Caki2 (cell line): ENCODE results near the gene EIF6. TPM values are rescaled to one million over a fixed set of nuclear protein-coding genes. Genes with fewer than 3 reads are reported as not detected.
"Not testable (repeated sequence)": the region's sequence is repeated elsewhere in the genome, so short reads cannot be mapped to it uniquely, and the experiment has no call there.

Experiments used
- DNase-seq: peaks from one replicate; pipeline ENCODE4 v3.0.0-alpha.2; 2015; ENCODE audit warnings: low read depth
- in situ Hi-C: cut with HindIII; loops from 2 replicates; pipeline ENCODE4 v1.10.0; 2016; ENCODE audit warnings: low sequenced_read_pairs, low pct_unique_long_range_greater_than_20kb, mixed read lengths
- total RNA-seq: library from RNA; depleted of rRNA; stranded (reverse); fragments of >200 nt; shearing (Covaris generic); gene quantifications from 2 replicates; pipeline ENCODE4 v1.2.3, GENCODE V29; 2014; ENCODE audit warnings: low replicate concordance

Gene EIF6
- total RNA-seq, 1 experiment from 2014 or later, result 355 TPM

DNA sequence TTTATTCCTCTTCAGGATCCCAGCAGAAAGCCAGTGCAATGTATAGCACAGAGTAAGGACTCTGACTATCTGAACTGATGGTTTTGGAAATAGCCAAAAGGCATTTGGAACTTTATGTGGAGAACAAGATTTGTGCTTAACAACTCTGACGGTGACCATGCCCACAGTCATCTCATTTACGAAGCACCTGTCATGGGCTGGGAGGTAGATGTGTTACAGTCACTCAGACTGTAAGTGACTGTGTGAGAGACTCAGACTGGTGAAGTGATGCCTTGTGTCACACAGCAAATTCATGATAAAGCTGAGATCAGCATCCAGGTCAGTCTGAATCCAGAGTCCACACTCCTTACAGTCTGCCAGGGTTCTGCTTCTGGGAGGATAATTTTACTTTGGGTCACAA lies 31.5 kb upstream of the EIF6 start:
- in situ Hi-C loops, result no loop called here
- no peak for DNase-seq

DNA sequence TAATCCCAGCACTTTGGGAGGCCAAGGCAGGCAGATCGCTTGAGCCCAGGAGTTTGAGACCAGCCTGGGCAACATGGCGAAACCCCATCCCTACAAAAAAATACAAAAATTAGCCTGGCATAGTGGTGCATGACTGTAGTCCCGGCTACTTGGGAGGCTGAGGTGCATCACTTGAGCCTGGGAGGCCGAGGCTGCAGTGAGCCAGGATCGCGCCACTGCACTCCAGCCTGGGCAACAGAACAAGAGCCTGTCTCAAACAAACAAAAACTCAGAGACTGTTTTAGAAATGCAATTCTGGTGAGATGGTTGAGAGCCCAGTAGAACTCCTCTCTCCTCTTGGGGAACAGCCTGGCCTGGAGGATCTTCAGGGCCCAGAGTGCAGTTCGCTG lies 31.1 kb upstream of the EIF6 start:
- DNase-seq, in situ Hi-C loops: not testable (repeated sequence)

DNA sequence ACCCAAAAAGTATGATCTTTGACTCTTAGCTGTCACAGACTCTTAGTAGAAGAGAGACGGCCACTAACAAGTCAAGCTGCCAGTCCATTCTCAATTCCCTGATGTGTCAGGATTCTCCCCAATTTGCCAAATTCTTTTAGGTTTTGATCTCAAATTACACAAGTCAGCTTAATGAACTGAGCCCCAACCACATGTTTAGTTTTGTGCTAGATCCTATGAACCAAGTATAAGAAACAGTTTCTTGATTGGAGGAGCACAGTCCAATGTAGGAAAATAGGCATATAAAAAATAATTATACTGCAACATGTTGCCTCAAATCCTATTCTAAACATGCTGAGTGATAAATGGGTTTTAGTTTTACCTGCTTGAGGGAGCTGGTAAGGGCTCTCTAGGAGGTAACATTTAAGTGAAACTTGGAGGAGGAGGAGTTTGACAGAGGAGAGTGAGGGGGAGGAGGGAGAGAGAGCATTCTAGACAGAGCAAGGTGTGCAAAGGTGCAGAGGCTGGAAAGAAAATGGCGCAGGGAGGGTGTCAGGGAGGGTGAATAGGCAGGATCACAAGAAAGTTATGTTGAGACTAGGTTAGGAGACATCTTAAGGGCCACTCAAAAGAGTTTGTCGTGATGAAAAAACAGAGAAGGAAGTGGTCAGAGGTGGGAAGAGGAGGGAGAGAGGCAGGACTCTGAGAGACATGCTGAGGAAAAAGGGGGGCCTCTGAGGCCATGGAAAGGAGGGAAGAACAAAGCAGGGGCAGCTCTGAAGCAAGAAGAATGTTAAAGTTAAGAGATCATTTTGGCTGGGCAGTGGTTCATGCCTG lies 30.5 kb upstream of the EIF6 start:
- in situ Hi-C loops, result no loop called here

DNA sequence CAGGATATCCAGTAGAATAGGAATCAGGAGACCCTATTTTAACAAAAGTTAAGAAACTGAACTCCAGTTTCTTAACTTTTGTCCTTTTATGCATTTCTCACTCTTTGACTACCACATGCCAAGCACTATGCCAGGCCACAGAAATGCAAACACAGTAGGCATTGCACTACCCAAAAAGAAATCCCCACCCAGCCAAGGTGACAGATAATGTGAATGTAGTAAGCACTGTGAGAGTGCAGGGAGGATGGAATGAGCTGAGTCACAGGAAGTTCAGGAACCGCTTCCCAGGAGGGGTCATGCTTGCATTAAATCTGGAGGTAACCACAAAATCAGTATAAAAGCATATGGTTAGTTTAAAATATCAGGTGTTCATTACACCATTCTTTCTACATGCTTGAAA lies 27.7 kb upstream of the EIF6 start:
- DNase-seq, result peak; percentile 81
- in situ Hi-C loops, result no loop called here

More for the DNA sequence above, 30.5 kb upstream of the EIF6 start:
- no peak for DNase-seq

DNA sequence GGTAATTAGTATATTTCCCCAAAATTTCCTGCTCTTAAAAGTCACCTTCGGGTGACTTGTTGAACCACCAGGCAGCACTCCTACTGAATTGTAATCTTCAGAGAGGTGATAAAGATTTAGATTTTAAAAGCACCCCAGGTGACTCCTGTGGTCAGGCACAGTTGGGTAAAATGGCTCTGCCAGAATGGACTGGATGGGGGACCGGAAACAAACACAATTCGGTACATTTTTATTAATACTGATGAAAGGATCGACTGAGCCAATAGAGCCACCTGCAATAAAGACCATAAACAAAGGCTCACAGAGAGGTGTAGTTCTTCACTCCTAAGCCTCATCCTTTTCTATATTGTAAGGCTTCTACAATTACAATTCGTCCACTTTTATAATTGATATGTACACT lies 27.2 kb upstream of the EIF6 start:
- no peak for DNase-seq
- in situ Hi-C loops, result no loop called here

DNA sequence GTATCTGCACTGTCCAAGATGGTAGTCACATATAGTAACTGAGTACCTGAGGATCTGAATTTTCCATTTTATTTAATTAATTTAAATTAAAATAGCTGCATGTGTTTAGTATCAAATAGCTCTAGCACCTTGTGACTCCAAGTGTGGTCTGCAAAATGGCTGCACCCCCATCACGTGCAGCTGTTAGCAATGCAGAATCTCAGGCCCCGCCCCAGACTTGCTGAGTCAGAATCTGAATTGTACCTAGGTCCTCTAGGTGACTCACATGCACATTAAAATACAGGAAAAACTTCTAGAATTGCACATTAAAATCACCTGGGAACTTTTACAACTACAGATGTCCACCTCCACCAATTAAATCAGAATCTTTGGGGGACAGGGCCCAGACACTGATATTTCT lies 26.8 kb upstream of the EIF6 start:
- DNase-seq, result peak; percentile 69
- in situ Hi-C loops, result no loop called here

DNA sequence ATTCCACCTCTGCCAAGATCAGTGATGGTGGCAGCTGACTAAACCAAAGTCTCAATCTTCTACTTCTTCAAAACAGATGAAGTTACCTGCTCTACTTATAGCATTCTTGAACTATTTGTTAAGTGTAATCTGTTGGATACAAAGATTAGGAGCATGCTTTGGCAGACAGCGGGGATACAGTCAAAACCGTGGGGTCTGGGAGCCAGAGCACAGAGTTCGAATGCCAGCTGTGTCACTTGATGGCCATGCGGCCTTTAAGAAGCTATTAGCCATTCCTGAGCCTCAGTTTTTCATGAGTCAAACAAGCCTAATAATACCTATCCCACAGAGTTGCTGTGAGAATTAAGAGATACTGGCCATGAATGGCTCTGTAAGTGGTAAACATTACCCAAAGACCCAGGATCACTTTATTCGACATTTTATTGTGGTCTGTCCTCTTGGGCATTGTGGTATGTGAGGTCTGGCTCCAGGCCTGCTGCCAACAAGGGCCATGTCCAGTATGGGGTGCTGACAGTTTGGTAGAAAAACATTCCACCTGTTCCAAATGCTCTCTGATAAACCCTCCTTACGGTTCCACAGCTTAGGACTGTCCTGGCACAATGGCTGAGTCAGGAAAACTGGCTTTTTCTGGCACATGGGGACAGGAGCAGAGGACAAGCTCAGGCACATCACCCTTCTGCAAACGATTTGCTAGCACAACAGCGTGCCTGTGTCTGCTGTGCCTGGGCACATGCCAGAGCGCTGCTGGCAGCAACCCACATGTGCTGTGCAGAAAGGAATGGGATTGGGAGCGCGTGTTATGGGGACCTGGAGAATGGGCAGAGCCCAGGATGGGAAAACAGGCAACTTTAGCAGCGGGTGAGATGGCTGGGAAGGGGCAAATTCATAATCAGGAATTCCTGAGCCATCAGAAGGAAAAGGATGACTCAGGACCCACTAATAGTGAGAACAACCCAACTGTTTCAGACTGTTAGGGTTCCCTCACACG lies 23.4 kb upstream of the EIF6 start:
- in situ Hi-C loops, result no loop called here

DNA sequence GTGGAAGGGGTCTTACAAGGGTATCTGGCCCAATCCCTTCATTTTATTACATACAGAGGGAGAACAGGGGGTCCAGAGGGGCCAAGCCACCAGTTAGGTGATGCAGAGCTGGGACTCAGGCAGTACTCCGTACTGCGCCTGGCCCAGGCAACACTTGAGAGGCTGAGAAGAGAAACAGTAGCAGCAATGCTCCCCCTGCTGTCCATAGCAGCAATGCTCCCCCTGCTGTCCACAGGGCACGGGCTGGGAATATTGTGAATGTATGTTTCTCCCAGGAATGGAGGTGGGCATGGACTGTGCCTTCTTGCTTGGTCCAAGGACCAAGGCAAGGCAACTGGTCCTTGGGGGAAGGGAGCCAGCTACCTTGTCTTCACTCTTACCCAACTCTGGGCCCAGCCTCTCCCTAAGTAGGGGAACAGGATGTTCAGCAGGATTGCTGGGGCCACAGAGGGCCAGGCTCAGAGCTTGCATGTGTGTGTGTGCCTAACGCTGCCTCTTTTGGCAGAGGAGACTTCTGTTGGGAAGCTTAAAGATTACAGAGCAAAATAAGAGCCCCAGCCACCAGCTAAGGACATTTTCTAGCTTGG lies 22.5 kb upstream of the EIF6 start:
- DNase-seq, result peak; percentile 66
- in situ Hi-C loops, result no loop called here

More for the DNA sequence above, 23.4 kb upstream of the EIF6 start:
- peak; percentile 78 for DNase-seq

DNA sequence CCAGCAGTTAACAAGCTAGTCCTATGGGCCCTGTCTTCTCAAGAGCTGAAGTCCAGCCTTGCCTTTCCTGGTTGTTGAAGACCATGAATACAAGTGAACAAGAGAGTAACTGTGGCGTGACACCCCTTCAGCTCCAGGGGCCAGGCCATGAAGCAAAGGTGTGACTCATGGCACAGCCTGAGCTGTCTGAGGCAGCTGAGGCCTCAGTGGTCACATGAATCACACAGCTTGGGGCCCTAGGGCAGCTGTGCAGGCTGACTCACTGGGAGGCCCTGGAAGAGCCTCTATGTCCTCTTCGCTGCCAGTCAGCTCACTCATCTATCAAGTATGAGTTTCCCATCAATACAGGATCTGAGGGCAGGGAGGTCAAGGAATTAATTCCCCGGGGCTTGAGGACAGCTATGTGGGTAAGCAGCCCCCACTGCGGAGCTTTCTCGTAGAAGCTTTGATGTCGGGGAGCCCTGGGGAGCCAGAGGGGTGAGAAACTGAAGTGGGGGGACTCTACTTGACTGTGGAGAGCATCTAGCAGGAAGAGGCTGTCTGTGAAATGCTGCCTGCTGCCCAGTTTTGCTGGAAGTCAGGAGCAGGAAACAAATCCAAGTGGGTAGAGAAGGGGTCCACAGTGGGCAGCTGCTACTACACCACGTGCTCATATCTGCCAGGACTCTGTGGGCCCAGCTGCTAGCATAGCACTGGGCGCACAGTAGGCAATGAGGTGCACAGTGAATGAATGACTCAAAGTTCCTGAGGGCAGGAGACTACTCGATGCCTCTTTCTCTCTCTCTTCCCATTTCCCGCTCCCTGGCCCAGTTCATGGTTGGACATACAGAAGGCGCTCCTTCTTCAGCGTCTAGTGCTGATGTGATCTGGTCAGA lies 21.3 kb upstream of the EIF6 start:
- in situ Hi-C loops, result no loop called here
- peak; percentile 97 for DNase-seq

DNA sequence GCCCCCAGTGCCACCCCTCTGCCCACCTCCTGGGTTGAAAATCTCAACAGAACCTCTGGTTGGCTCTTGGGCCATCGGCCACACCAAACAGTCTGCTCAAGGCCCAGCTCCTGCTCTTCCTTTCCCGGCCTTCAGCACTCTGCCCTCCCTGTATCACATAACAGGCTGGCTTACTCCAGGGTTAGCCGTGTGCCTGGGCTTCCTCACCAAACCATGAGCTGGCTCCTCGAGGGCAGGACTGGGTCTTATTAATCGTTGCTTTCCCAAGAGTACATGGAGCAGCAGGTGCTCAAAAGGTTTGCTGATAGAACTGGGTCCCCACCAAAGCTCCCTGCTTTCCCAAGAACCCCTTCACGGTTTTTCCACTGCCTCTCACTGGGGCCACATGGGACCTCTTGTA lies 20.4 kb upstream of the EIF6 start:
- in situ Hi-C loops, result no loop called here
- no peak for DNase-seq

DNA sequence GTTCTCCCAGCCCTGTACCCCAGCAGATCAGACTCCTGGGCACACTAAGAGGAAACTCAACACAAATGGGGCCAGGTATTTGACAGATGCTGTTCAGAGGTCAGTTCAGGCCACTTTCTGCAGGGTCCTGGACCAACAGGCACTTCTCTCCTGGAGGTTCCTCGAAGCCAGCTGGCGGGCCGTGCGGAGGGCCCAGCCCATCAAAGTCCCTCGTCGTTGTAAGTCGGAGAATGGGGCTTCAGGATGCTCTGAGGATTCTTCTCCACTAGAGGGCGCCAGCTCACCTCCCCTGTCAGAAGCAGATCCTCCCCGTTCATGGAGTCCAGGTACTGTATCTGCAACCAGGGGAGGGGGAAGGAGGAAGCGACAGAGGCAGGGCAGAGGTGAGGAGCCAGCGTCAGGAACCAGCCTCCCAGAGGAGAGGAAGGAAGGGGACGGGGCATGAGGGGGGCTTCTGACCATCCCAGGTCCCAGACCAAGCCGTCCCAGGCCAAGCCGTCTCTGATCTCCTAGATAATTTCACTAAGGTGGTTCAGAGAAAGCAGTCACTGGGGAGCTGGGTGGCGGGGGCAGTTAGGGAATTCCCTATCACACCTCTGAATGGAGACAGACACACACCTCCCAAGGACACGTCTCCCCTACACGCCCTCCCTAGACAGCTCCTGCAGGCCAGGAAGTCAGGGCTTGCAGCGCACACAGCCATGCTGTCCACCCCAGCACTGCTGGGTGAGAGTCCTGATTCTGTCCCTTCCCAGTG lies 19.3 kb upstream of the EIF6 start:
- in situ Hi-C loops, result no loop called here

DNA sequence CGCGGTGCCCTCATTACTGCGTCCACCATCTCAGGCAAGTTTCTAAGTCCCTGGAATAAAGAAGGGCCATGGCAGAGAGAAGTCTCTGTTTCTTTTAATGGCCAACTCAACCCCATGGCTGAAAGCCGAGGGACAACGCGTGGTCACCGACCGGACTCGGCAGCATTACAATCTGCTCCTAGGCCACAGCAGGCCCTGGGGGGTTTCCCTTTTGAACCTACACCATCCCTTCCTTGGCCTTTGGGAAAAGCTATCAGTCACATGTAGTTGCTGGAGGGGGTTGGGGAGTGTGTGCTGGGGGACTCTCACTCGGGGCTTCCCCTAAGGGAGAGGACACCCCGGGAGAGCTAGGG lies 18.8 kb upstream of the EIF6 start:
- in situ Hi-C loops, result no loop called here
- DNase-seq, result no peak

More for the DNA sequence above, 19.3 kb upstream of the EIF6 start:
- peak; percentile 89 for DNase-seq

DNA sequence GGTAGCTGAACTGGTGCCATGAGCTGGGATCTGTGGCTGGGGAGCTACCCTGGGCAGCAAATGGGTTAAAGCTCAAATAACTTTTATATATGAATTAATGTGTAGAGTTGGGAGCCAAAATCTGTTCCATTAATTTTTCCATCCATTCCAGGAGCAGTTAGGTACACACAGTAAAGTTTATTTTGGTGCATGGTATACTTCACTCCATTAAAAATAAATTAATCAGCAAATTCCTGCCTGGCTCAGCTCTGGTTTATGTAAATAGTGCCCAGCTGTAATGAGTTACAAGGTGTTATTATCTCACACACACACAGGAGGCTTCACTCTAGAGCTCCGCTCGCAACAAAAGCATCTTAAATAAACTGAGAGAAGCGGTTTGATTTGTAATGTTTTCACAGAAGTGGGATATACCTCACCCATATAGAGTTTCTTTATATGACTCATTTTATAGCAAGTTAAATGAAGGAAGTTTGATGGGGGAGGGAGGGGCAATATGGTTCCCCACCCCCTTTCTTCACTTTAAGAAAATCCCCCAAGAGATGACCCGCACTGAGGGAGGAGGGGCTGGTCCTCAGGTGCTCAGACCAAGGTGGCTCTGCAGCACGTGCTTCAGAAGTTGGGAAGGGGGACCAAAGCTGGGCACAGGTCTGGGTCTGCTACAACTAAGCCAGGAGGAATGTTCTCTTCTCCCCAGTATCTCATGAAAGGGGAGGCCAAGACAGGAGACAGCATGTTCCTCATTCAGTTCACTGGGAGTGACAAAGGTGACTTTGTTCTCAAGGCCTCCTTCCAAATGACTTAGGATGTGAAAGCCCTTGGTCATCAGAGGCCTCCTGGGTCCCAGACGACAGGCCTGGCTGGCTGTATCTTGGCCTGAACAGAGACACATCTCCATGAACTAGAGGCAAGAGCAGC lies 18.1 kb upstream of the EIF6 start:
- in situ Hi-C loops, result no loop called here
- peak; percentile 76 for DNase-seq

DNA sequence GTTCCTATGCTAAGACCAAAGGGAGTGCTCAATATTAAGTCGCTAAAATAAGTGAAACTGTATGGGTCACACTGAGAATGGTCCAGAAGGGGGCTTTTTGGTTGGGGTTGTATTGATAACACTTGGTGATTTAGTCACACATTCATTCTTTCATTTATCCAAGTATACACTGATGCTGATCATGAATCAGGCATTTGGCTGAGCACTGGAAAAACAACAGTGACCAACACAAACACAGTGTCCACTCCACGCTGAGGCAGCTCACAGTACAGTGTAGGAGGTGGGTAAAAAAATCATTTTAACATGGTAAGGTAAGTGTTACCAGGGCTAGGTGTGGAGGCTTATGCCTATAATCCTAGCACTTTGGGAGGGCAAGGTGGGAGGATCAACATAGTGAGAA lies 16.9 kb upstream of the EIF6 start:
- in situ Hi-C loops, result no loop called here

DNA sequence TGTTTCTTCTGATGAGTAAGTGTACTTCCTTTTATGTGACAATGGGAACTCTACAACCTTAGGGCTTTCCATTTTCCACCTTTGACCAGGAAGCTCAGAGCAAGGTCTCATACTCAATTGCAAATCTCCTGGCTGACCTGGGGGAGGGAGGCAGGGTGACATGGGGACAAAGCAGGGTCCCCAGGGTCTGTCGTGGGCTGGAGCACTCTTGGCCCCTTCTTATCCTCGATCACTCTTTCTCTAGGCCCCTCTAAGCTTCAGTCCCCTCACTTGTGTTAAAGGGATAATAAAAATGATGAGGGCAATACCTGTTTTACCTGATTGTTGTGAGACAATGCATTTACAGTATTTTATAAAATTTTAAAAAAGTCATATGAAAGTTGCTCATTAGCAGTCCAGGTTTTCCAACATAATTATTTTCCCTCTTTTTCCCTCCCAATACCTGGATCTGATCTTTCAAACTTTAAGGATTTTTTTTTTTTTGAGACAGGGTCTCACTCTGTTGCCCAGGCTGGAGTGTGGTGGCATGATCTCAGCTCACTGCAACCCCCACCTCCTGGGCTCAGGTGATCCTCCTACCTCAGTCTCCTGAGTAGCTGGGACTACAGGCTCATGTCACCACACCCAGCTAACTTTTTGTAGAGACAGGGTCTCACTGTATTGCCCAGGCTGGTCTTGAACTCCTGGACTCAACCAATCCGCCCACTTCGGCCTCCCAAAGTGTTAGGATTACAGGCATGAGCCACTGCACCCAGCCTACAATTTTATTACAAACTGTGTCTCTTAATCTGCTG lies 16.1 kb upstream of the EIF6 start:
- DNase-seq, result no peak
- in situ Hi-C loops, result no loop called here

More for the DNA sequence above, 16.9 kb upstream of the EIF6 start:
- no peak for DNase-seq

DNA sequence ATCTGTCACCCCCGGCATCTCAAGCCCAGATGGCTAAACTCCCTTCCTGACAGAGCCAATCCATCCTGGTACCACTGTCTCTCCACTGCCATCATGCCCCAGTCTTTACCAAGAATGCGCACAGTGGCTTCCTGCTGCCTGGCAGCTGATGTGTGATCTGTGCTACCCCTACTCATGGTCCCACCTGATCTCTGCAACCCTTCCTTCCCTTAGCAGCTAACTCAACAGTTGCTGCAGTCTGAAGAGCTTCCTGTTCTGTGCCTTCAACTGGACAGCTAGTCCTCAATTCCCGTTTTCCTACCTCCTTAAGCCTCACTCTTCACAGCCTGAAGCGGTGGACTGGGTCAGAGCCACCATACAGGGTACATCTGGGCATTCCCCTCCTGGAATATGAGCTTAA lies 15.2 kb upstream of the EIF6 start:
- in situ Hi-C loops, result no loop called here
- no peak for DNase-seq
